HTR-8/SVneo (cell line): ENCODE measurements around the gene CCDC90B.
"Not testable (repeated sequence)": the region's sequence is repeated elsewhere in the genome, so short reads cannot be mapped to it uniquely, and the experiment has no call there.

Source experiments
- DNase-seq: peaks from one replicate; pipeline ENCODE4 v3.0.0; 2011; ENCODE audit warnings: low spot score, mixed read lengths; ENCODE audit not compliant: insufficient read length
- FAIRE-seq: peaks from 2 replicates; lab custom pipeline; 2011; peaks lifted over from hg19 to GRCh38; lab: Jason Lieb, UNC

CCDC90B gene

DNA sequence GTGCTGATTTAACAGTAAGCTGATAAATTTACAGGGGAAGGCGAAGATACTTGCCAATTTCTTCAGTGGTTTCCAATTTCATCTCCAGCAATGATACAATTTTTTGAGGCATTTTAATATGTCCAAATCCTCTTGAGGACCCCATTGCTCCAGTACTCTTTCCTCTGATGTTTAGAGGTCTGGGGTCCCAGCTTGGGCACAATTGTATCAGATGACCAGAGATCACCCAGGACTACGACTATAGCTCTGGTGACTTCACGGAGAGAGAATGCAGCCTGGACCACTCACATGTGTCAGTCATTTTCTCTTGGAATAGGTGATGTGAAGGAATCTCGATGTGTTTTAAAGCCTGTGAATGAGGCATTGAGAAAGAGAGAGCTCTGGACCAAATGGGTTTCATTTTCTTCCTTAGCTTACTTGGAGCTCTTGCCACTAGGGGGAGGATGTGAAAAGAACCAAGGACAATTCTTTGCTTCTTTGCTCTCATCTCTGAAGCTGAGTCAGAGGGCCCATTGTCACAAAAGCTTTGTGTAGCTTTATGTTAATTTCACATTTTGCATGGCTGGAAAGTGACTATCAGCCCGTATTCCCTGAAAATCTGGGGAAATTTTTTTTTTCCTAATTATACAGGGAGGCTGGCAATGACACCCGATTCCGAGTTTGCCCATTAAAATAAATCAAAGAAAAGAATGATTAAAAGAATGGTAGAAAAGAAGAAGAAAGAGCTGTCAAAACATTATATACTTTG lies 6.7 kb upstream of the CCDC90B start:
- DNase-seq: peak; percentile 56
- FAIRE-seq: no peak

- DNase-seq: no peak
- no peak for FAIRE-seq
Observed at GRCh38 chr11:83287631-83288030, 1.5 kb upstream of the CCDC90B start.

- DNase-seq (no peak), FAIRE-seq (no peak)
Observed at GRCh38 chr11:83285151-83285770, 906 bp downstream of the CCDC90B start.

DNA sequence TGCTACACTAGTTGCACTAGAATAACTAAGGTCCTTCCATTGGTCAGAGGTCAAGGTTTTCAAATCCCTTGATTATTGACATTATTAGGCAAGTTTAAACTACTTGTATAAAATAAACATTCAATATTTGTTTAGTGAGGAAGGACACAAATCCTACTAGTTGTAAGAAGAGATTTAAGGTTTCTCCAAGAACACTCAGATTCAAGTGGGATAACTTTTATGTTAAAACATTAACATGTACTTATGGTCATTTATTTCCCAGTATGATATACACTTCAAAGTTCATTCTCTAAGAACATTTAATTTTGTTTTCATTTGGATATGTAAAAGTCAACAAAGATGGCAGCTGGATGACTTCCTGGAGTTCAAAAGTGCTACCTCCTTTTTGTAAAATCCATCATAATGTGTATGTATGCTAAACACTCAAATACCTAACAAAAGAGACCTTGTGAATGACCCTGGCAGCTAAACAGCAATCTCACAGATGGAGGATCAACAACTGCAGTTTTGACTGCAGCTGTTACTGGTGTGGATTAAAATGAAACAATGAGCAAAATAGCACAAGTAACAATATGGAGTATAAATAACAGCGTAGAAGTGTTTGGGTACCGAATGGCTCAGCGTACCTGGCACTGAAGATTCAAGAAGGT lies 1.5 kb downstream of the CCDC90B start:
- FAIRE-seq (no peak), DNase-seq (no peak)

- DNase-seq: no peak
Observed at GRCh38 chr11:83282084-83282716, 4.0 kb downstream of the CCDC90B start.

GRCh38 chr11:83280256-83280655 lies 5.9 kb downstream of the CCDC90B start:
- DNase-seq: no peak
- no peak for FAIRE-seq

More at GRCh38 chr11:83282084-83282716, 4.0 kb downstream of the CCDC90B start:
- no peak for FAIRE-seq

DNA sequence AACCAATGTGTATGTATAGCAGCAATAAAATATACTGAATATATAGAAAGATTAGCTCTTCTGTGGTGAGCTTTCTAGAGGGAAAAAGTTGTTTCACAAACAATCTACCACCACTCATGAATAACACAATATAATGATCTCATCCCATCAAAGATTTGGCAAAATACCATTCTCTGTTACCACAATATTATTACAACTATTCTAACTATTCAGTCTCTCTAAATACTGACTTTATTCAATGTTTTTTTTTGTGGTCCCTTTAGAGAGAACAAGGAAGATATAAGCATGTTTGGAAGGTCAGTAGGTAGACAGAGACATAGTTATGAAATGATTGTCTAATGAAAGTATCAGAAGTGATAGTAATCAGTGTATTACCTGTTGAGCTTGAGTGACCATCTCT lies 7.8 kb downstream of the CCDC90B start:
- no peak for FAIRE-seq
- no peak for DNase-seq

- no peak for DNase-seq
- no peak for FAIRE-seq
Observed at GRCh38 chr11:83275888-83276641, 10.1 kb downstream of the CCDC90B start.

DNA sequence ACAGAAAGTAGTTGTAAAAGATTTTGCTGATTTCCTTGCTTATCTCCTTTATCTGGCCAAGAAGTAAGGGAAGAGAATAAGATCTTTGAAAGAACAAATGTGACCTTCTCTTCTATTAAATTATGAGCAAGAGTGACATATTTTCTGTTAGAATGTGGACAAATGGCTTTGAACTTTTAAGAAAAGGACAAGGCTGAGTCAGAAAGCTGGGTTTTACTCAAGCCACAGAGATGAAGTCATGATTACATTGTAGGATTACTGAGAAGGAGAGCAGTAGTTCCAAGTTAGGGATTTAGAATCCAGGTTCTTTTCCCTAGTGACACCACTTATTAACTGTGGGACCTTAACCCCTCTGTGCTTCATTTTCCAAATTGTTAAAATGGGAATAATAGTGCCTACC lies 13.5 kb downstream of the CCDC90B start:
- no peak for FAIRE-seq
- no peak for DNase-seq

DNA sequence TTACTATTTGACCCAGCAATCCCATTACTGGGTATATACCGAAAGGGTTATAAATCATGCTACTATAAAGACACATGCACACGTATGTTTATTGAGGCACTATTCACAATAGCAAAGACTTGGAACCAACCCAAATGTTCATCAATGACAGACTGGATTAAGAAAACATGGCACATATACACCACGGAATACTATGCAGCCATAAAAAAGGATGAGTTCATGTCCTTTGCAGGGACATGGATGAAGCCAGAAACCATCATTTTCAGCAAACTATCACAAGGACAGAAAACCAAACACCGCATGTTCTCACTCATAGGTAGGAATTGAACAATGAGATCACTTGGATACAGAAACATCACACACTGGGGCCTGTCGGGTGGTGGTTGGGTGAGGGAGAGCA lies 14.4 kb downstream of the CCDC90B start:
- not testable (repeated sequence) for FAIRE-seq, DNase-seq

DNA sequence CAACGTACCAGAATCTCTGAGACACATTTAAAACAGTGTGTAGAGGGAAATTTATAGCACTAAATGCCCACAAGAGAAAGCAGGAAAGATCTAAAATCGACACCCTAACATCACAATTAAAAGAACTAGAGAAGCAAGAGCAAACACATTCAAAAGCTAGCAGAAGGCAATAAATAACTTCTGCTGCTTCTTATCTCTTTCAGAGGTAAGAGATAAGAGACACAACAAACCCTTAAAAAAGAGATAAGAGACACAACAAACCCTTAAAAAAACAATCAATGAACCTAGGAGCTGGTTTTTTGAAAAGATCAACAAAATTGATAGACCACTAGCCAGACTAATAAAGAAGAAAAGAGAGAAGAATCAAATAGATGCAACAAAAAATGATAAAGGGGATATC lies 17.1 kb downstream of the CCDC90B start:
- FAIRE-seq, DNase-seq: not testable (repeated sequence)

GRCh38 chr11:83265331-83265730 lies 20.8 kb downstream of the CCDC90B start:
- FAIRE-seq: no peak
- DNase-seq: no peak

DNA sequence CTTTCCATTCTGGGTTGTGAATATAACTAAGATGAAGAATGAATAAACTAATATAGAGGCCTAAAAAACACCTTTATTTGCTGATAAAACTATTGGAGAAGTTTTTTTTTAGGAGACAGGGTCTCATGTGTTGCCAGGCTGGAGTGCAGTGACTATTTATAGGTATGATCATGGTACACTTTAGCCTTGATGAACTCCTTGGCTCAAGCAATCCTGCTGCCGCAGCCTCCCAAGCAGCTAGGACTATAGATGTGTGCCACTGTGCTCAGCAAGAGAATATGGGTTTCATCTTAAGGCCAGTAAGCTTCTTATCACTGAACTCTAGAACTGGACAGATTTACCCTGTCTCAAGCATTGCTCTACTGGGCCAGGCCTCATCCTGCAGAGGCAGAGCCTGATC lies 26.6 kb downstream of the CCDC90B start:
- FAIRE-seq (peak; percentile 80), DNase-seq (no peak)

- peak; percentile 64 for DNase-seq
- FAIRE-seq: peak; percentile 95
Observed at GRCh38 chr11:83257761-83258168, 28.4 kb downstream of the CCDC90B start.

GRCh38 chr11:83256602-83257340 lies 29.4 kb downstream of the CCDC90B start:
- peak; percentile 59 for FAIRE-seq
- no peak for DNase-seq

DNA sequence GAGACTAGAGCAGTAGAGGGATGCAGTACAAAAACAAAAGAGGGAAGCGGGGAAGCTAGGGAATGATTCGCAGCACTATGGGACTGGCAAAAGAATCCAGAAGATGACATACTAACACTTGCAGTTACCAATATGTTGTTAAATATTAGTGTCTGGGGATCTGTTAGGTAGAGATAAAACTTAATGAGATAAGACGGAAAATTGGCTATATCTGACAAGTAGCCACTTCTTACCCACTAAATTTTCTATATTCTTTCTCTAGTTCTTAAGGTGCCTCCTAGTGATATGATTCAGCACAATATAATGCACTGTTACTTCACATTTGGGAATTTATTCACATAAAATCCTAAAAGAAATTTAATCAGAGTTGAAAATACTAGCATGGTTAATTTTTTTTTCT lies 30.8 kb downstream of the CCDC90B start:
- FAIRE-seq (no peak), DNase-seq (no peak)

- DNase-seq: no peak
- FAIRE-seq: no peak
Observed at GRCh38 chr11:83252941-83253340, 33.2 kb downstream of the CCDC90B start.

DNA sequence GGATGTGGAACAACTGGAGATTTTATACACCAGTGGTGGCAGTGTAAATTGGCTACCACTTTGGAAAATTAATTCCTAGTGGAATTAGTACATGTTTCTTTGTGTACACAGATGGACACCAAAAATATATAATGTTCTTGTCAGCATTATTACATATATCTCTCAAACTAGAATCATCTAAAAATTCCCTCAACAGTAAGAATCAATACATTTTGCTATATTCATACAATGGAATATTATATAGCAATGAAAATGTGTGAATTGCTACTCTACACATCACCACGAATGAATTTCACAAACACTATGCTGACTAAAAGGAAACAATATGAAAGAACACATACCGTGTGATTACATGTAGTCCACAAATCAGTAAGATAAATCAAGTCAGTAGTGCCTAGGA lies 33.9 kb downstream of the CCDC90B start:
- no peak for FAIRE-seq

DNA sequence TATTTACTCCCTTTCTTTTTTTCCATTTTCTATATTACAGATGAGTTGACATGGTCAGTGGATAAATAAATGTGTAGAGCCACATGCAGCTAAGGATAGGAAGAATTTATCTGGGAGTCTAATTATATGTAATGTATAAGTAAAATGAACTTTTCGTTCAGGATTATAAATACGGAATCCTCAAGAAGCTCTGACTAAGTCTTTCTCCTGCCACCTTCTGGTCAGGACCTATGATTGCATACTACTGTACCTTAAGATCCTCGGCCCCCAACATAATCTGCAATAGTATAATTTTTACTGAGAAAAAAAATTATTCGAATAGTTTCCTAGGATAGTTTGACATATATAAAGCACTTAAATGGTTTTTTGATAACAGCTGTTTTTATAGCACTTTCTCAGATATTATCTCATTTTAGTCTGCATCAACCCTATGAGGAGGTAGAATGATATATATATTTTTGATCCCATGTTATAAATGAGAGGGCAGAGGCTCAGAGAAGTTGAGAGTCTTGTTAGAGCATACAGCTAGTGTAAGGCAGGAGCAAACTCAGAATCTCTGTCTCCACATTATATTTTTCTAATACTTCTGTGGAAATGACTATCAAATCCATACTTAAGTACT lies 36.1 kb downstream of the CCDC90B start:
- DNase-seq: peak; percentile 39

More for the DNA sequence above, 33.9 kb downstream of the CCDC90B start:
- DNase-seq: no peak

More for the DNA sequence above, 36.1 kb downstream of the CCDC90B start:
- FAIRE-seq: no peak
